Caco-2 (cell line): ENCODE data around the gene SPECC1L. TPM values are rescaled to one million over a fixed set of nuclear protein-coding genes. Genes with fewer than 3 reads are reported as not detected.

Experiments used
- BruUV-seq: library from RNA; stranded (reverse); fragments of 400-500 nt; replicated peaks from 2 replicates; lab custom pipeline; 2021; lab: Mats Ljungman, UMichigan
- CTCF ChIA-PET: fragments of 300-600 bp; sonication (Branson Sonifier 250); formaldehyde crosslinking; loops from one replicate; lab custom pipeline; 2022; ENCODE audit warnings: antibody characterized with exemption; lab: Charles Lee
- POLR2A ChIA-PET: fragments of 300-600 bp; sonication (Branson Sonifier 250); formaldehyde crosslinking; loops from one replicate; lab custom pipeline; 2022; ENCODE audit warnings: antibody characterized with exemption; lab: Charles Lee
- DNase-seq, 2 experiments: peaks; one replicate each; pipeline versions ENCODE4 v3.0.0 to v3.0.0-alpha.2; 2020 to 2022
- H3K27me3 ChIP-seq: replicated peaks from 2 replicates; pipeline ENCODE4 v1.6.0; 2011; ENCODE audit warnings: low read length; ENCODE audit not compliant: control insufficient read depth, insufficient read depth
- H3K36me3 ChIP-seq: 2 replicates; pipeline ENCODE4 v1.5.1; 2011; ENCODE audit warnings: low read length; ENCODE audit not compliant: control insufficient read depth, insufficient read depth
- H3K4me1 ChIP-seq: fragments of 250-450 bp; sonication (Bioruptor Pico); 2 replicates; pipeline ENCODE4 v1.5.1; 2020; ENCODE audit warnings: mild to moderate bottlenecking
- H3K4me3 ChIP-seq: 2 replicates; pipeline ENCODE4 v1.5.1; 2011; ENCODE audit warnings: low read depth, mild to moderate bottlenecking, control low read depth, low read length
- H3K9me3 ChIP-seq: fragments of 250-450 bp; sonication (Bioruptor Pico); 2 replicates; pipeline ENCODE4 v1.5.1; 2020; ENCODE audit warnings: mild to moderate bottlenecking, moderate library complexity
- H3K27ac Mint-ChIP-seq: one replicate; pipeline ENCODE4 v1.8.0; 2022; ENCODE audit warnings: mixed read lengths; ENCODE audit not compliant: unreplicated experiment
- H3K27me3 Mint-ChIP-seq: one replicate; pipeline ENCODE4 v1.8.0; 2022; ENCODE audit warnings: mixed read lengths; ENCODE audit not compliant: insufficient read depth, unreplicated experiment
- H3K36me3 Mint-ChIP-seq: one replicate; pipeline ENCODE4 v1.8.0; 2022; ENCODE audit warnings: mild to moderate bottlenecking, mixed read lengths; ENCODE audit not compliant: insufficient read depth, unreplicated experiment
- H3K4me1 Mint-ChIP-seq: one replicate; pipeline ENCODE4 v1.8.0; 2022; ENCODE audit warnings: low read depth, mixed read lengths; ENCODE audit not compliant: unreplicated experiment
- H3K4me3 Mint-ChIP-seq: one replicate; pipeline ENCODE4 v1.8.0; 2022; ENCODE audit warnings: mild to moderate bottlenecking, moderate library complexity, mixed read lengths; ENCODE audit not compliant: unreplicated experiment
- H3K9me3 Mint-ChIP-seq: one replicate; pipeline ENCODE4 v1.8.0; 2022; ENCODE audit warnings: mixed read lengths; ENCODE audit not compliant: unreplicated experiment
- intact Hi-C: fragments of 100-400 bp; cut with micrococcal nuclease; formaldehyde crosslinking; loops from one replicate; pipeline ENCODE4 v1.10.0; 2022; ENCODE audit not compliant: unreplicated experiment
- total RNA-seq: library from RNA; stranded (reverse); gene quantifications from 2 replicates; pipeline ENCODE4 v1.2.3, GENCODE V29; 2022
- TF ChIP-seq, protein P1 (sequence below), 2 experiments: fragments of 200-600 bp in 1 of 2; IDR thresholded peaks; 1 replicate in 1 of 2; 2 replicates in 1 of 2; pipeline versions ENCODE4 v1.5.1 to v1.8.0; 2011 to 2022; ENCODE audit warnings: antibody characterized with exemption in 1 of 2, control low read depth in 1 of 2, inconsistent platforms in 1 of 2, low read depth in 1 of 2, low read length in 1 of 2, mild to moderate bottlenecking in 1 of 2, moderate library complexity in 1 of 2; ENCODE audit not compliant: insufficient read depth in 1 of 2, severe bottlenecking in 1 of 2, unreplicated experiment in 1 of 2

SPECC1L gene
- total RNA-seq, 1 experiment from 2014 or later, result 72.8 TPM

DNA sequence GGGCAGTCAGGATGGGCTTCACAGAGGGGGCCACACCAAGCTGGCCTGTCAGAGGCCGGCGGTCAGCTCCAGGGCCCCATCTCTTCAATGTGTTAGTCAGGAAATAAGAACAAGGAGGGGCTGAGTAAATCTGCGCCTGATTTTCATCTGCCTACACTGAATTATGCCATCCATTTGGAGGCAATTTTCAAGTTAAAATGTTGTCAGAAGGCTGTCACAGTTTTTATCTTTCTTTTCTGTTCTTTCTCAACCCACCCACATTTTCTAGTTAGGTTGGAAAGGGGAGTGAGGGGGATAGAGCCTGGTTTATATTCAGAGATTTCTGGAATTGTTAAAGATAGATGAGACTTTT, 175.6 kb downstream of the SPECC1L start:
- CTCF ChIA-PET, result no interaction called here
- H3K4me1 Mint-ChIP-seq, result peaks cover 7% of the 10 kb centered on the region
- H3K36me3 ChIP-seq, result peaks cover 4% of the 10 kb centered on the region; the same call in 1 of the 2 replicates

DNA sequence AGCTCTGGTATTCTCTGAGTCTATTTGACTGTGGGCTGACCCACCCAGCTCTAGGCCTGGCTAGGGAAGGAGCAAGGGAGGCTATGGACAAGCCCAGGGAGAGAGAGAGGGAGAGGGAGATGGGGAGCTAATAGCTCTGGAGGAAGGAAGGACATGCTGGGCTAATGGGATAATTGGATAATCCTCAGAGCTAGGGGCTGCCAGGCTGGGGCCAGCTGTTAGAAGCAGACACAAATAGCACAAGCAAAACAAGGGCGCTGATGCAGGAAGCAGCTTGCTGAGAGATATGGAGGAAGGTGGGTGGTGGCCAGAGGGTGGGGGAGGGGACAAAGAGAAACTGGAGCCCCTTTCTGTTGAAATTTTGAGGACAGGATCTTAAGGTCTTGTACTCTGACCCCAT, 180.0 kb downstream of the SPECC1L start:
- H3K9me3 ChIP-seq, result no peaks in the 10 kb centered on the region; the same call in 1 of the 2 replicates
- TF ChIP-seq, protein P1, sequence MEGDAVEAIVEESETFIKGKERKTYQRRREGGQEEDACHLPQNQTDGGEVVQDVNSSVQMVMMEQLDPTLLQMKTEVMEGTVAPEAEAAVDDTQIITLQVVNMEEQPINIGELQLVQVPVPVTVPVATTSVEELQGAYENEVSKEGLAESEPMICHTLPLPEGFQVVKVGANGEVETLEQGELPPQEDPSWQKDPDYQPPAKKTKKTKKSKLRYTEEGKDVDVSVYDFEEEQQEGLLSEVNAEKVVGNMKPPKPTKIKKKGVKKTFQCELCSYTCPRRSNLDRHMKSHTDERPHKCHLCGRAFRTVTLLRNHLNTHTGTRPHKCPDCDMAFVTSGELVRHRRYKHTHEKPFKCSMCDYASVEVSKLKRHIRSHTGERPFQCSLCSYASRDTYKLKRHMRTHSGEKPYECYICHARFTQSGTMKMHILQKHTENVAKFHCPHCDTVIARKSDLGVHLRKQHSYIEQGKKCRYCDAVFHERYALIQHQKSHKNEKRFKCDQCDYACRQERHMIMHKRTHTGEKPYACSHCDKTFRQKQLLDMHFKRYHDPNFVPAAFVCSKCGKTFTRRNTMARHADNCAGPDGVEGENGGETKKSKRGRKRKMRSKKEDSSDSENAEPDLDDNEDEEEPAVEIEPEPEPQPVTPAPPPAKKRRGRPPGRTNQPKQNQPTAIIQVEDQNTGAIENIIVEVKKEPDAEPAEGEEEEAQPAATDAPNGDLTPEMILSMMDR (IDR thresholded peaks at IDR 0.05; ENCODE audit: insufficient read depth in 1 of 2, low read depth in 1 of 2, low read length in 1 of 2, severe bottlenecking in 1 of 2, unreplicated experiment in 1 of 2), result no peak
- Mint-ChIP-seq H3K9me3 (no peaks in the 10 kb centered on the region), H3K27ac (no peak overlapping the region), H3K4me3 (no peak overlapping the region), H3K4me1 (peaks cover 7% of the 10 kb centered on the region), H3K27me3 (no peaks in the 10 kb centered on the region), H3K36me3 (peaks cover 32% of the 10 kb centered on the region)
- DNase-seq, result no peak
- ChIA-PET POLR2A (interaction anchor here (0.5 kb wide), 1 partner anchor 83 kb away, joined by 8 read pairs; no protein-coding TSS in a partner anchor), CTCF (no interaction called here)
- H3K4me1 ChIP-seq, result no peaks in the 10 kb centered on the region
- BruUV-seq, result no TSS peak
- no peaks in the 10 kb centered on the region for H3K27me3 ChIP-seq
- no peak overlapping the region for H3K4me3 ChIP-seq
- peaks cover 6% of the 10 kb centered on the region for H3K36me3 ChIP-seq
- intact Hi-C loops, result no loop called here

More for the DNA sequence above, 175.6 kb downstream of the SPECC1L start:
- H3K36me3 Mint-ChIP-seq, result peaks cover 25% of the 10 kb centered on the region
- no peaks in the 10 kb centered on the region for H3K4me1 ChIP-seq
- intact Hi-C loops, result no loop called here
- no peak overlapping the region for H3K27ac Mint-ChIP-seq
- H3K4me3 Mint-ChIP-seq, result no peak overlapping the region
- H3K27me3 ChIP-seq, result no peaks in the 10 kb centered on the region
- TF ChIP-seq, protein P1 (IDR thresholded peaks at IDR 0.05; ENCODE audit: insufficient read depth in 1 of 2, low read depth in 1 of 2, low read length in 1 of 2, severe bottlenecking in 1 of 2, unreplicated experiment in 1 of 2), result no peak
- H3K9me3 ChIP-seq, result no peaks in the 10 kb centered on the region
- no TSS peak for BruUV-seq
- no peaks in the 10 kb centered on the region for H3K27me3 Mint-ChIP-seq
- POLR2A ChIA-PET, result no interaction called here
- H3K9me3 Mint-ChIP-seq, result no peaks in the 10 kb centered on the region
- H3K4me3 ChIP-seq, result no peak overlapping the region
- DNase-seq, result no peak

DNA sequence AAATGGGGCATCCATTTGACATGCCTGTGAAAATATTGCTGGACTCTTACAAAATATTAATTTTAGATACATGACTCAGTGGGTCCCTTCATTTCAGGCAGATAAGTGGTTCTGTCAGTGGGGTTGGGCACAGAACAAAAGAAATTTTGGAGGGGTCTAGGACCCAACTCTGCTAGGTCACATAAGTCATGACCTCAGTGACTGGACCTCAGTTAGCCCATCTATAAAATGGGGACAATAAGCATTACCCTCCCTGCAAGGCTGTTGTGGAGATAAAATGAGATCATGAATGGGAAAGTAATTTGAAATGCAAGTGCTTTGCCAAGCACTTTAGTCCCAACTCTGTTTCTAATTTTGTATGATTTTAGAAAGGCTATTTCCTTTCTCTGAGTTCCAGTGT, 180.5 kb downstream of the SPECC1L start:
- H3K4me1 Mint-ChIP-seq, result peaks cover 7% of the 10 kb centered on the region
- POLR2A ChIA-PET, result interaction anchor here (0.5 kb wide), 1 partner anchor 82 kb away, joined by 8 read pairs; no protein-coding TSS in a partner anchor
- H3K9me3 Mint-ChIP-seq, result no peaks in the 10 kb centered on the region
- intact Hi-C loops, result no loop called here
- Histone ChIP-seq H3K4me3 (no peak overlapping the region), H3K4me1 (no peaks in the 10 kb centered on the region), H3K9me3 (no peaks in the 10 kb centered on the region; the same call in 1 of the 2 replicates), H3K36me3 (peaks cover 6% of the 10 kb centered on the region), H3K27me3 (no peaks in the 10 kb centered on the region)
- H3K4me3 Mint-ChIP-seq, result no peak overlapping the region
- DNase-seq, result no peak
- TF ChIP-seq, protein P1 (IDR thresholded peaks at IDR 0.05; ENCODE audit: insufficient read depth in 1 of 2, low read depth in 1 of 2, low read length in 1 of 2, severe bottlenecking in 1 of 2, unreplicated experiment in 1 of 2), result no peak
- CTCF ChIA-PET, result no interaction called here
- BruUV-seq, result no TSS peak
- H3K27me3 Mint-ChIP-seq, result no peaks in the 10 kb centered on the region
- H3K36me3 Mint-ChIP-seq, result peaks cover 38% of the 10 kb centered on the region
- H3K27ac Mint-ChIP-seq, result no peak overlapping the region
